ENCODE measurements around the gene NLRP6.
"Not testable (repeated sequence)": the region's sequence is repeated elsewhere in the genome, so short reads cannot be mapped to it uniquely, and the experiment has no call there.

The NLRP6 gene

GRCh38 chr11:326842-327580, 48.8 kb downstream of the NLRP6 start:
- no peak for DNase-seq

DNA sequence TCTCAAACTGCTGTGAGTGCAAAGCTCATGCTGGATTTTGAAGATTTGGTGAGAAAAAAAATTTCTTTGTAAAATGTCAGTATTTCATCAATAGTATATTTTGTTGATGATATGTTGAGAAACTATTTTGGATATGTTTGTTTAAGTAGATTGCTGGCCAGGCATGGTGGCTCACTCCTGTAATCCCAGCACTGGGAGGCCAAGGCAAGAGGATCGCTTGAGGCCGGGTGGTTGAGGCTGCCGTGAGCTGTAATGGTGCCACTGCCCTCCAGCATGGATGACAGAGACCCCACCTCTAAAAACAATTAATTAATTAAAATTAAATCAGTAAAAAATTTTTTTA, 49.3 kb downstream of the NLRP6 start:
- DNase-seq, result no peak

- no peak for DNase-seq
Measured at GRCh38 chr11:328012-328411, 49.8 kb downstream of the NLRP6 start.

DNA sequence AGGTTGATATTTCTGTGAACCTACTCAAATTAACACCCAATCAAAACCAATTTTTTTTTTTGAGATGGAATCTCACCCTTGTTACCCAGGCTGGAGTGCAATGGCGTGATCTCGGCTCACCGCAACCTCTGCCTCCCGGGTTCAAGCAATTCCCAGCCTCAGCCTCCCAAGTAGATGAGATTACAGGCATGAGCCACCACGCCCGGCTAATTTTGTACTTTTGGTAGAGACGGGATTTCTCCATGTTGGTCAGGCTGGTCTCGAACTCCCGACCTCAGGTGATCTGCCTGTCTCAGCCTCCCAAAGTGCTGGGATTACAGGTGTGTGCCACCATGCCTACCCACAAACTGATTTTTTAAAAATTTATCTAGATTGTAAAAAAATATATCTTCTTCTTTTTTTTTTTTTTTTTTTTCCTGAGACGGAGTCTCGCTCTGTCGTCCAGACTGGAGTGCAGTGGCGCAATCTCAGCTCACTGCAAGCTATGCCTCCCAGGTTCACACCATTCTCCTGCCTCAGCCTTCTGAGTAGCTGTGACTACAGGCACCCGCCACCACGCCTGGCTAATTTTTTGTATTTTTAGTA, 50.4 kb downstream of the NLRP6 start:
- DNase-seq, result not testable (repeated sequence)

DNA sequence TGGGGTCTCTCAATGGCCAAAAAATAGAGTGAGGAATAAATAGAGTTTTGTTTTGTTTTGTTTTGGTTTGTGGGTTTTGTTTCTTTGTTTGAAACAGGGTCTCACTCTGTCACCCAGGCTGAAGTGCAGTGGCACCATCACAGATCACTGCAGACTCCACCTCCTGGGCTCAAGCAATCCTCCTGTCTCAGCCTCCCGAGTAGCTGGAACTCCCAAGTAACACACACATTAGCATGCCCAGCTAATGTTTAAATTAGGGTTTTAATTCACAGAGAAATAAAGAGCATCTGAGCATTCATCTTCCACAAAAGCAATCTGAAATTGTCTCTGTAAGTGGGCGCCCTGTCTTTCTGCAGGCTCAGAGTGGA, 51.7 kb downstream of the NLRP6 start:
- DNase-seq, result no peak

DNA sequence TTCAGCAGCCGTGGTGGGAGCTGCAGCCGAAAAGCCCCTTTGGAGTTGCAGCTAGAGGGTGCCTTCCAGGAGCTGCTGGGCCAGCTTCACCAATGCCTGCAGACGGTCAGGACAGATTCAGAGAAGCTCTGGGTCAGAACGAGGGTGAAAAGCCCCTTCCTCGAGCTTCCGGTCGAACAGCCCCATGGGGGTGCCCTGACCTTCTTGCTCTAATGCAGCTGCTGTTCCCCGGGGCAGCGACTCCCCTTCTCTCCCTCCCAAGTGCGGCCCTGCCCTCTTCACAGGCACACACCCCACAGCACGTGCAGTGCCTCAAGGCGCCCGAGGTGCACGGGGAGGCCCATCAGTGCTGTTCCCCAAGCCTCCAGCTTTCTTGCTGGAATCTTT, 52.1 kb downstream of the NLRP6 start:
- no peak for DNase-seq

DNA sequence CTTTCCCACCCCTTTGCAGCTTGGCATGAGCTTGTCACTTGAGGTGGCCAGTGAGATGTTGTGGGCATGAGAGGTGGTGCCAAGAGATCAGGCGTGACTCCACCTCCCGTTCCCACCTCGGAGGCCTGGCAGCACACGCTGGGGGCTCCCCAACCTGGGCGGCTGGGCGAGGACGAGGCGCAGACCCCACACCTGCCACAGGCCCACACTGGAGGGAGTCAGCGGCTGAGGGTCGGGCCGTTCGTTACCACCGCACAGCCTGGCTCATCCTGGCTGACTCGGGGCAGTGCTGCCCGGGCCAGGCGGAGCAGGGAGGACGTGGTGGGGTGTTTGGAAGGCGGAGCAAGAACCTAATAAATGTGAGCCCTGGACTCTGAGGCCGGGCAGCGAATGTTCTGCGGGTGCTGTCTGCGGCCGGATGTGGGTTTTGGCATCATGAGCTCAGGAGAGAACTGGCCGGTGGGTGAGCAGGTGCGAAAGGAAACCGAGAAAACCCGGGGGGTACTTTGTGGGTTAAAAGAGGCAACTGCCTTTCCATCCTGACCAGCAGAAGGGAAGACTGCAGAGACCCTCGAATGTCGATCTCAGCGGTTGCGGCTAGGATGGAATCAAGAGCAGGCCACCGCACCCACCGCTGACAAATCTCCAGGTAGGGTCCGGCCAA, 52.6 kb downstream of the NLRP6 start:
- no peak for DNase-seq

DNA sequence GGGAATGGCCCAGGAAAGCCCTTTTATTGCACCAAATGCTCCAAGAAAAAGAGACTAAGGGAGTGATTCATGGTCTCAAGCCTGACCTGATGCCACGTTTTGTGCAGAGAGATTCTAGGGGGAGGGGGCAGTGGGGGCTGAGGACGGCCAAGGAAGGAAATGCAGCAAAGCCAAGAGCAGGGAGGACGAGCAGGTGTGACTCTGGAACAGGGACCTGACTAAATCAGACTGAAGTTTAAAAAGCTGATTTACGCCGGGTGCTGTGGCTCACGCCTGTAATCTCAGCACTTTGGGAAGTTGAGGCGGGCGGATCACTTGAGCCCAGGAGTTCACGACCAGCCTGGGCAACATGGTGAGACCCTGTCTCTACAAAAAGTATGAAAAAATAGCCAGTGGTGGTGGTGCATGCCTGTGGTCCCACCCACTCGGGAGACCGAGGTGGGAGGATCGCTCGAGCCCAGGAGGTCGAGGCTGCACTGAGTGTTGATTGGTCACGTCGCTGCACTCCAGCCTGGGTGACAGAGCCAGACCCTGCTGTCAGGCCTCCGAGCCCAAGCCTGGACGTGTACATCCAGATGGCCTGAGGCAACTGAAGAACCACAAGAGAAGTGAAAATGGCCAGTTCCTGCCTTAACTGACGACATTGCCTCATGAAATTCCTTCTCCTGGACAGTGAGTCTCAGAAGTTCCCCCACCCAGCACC, 53.3 kb downstream of the NLRP6 start:
- no peak for DNase-seq

- no peak for DNase-seq
Measured at GRCh38 chr11:332651-333480, 54.7 kb downstream of the NLRP6 start.

DNA sequence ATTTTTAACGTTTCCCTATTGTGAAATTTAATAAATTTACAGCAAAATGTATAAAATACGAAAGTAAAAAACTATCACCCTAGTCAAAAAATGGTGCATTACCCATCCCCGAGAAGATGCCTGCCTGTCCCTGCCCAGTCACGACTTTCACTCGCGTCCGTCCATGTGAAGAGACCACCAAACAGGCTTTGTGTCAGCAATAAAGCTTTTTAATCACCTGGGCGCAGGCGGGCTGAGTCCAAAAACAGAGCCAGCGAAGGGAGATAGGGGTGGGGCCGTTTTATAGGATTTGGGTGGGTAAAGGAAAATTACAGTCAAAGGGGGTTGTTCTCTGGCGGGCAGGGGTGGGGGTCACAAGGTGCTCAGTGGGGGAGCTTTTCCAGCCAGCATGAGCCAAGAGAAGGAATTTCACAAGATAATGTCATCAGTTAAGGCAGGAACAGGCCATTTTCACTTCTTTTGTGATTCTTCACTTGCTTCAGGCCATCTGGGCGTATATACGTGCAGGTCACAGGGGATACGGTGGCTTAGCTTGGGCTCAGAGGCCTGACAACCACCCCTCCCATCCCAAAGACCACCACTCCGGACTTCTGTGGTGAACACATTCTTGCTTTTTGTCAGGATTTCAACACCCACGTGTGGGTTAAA, 55.5 kb downstream of the NLRP6 start:
- DNase-seq, result not testable (repeated sequence)

GRCh38 chr11:334264-334994, 56.2 kb downstream of the NLRP6 start:
- peak in 1 of 2 experiments; percentile 33 for DNase-seq

Measured in NCI-H1930 (cell line).